Diencephalon (tissue), 1 donor: ENCODE measurements around the gene ASXL1. TPM values are rescaled to one million over a fixed set of nuclear protein-coding genes. Genes with fewer than 3 reads are reported as not detected.

Experiments
- total RNA-seq: library from RNA; depleted of rRNA; stranded (reverse); fragments of >200 nt; gene quantifications from one replicate; pipeline ENCODE4 v1.2.3, GENCODE V29; 2014

The ASXL1 gene
- 70.1 TPM for total RNA-seq

GRCh38 chr20:32357869-32358631 lies at the start of gene ASXL1:
Gene ASXL1 (plus strand): TSS chr20:32358331. CDS start chr20:32358776, 445 bp downstream.

Other genes starting within 250 kb of the ASXL1 start
- 25.4 TPM for gene TM9SF4, start 248.6 kb upstream of the ASXL1 start, total RNA-seq
- gene PLAGL2, start 150.6 kb upstream of the ASXL1 start, total RNA-seq: 1.8 TPM
- gene POFUT1, start 150.5 kb upstream of the ASXL1 start, total RNA-seq: 16.6 TPM
- gene KIF3B, start 80.7 kb upstream of the ASXL1 start, total RNA-seq: 109 TPM
- gene NOL4L, start 227.0 kb downstream of the ASXL1 start, total RNA-seq: 21.2 TPM